ELF-1 (cell line): ENCODE measurements around the gene CXCL12.
A peak's percentile ranks its signal among the peaks of the same experiment; 100 is the strongest.

Experiments used
- DNase-seq: peaks from one replicate; pipeline ENCODE4 v3.0.0-alpha.2; 2016; ENCODE audit warnings: low read depth, low spot score

CXCL12 gene

DNA sequence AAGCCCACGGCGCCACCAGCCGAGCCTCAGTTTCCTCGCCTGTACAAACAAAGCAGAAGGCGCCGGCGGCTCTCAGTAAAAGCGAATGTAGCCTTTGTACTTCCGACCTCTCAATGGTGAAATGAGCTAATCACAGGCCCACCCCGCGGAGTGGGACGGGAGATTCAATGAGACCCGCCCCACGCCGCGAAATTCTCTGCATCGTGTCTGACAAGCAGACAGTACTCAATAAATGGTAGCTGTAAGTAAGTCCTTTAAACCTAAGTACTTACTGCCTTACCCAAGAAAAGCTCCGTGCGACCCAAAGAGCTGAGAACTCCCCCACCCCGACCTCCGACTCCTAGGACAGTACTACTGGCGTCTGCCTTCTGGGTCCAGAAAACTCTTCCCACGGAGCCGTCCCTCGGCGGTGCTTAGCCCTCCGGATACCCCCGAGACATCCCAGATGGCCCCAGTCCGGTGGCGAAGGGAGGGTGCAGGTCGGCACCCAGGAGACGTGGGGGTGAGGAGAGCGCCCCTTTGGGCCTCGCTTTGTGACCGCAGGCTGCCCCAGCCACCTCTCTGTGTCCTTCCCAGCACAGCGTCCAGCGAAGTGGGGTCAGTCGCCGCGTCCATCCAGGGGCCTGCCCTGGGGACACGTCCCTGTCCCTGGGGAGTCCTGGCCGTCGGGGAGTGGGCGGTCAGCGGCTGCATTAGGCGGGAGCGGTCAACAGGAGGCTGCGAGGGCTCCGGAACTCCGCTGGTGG is 972 bp upstream of the CXCL12 start:
- DNase-seq, result peak; percentile 27

GRCh38 chr10:44384601-44385025 is 284 bp downstream of the CXCL12 start:
- peak; percentile 56 for DNase-seq

- peak; percentile 57 for DNase-seq
These were observed 922 bp downstream of the CXCL12 start for GRCh38 chr10:44383749-44384600.

DNA sequence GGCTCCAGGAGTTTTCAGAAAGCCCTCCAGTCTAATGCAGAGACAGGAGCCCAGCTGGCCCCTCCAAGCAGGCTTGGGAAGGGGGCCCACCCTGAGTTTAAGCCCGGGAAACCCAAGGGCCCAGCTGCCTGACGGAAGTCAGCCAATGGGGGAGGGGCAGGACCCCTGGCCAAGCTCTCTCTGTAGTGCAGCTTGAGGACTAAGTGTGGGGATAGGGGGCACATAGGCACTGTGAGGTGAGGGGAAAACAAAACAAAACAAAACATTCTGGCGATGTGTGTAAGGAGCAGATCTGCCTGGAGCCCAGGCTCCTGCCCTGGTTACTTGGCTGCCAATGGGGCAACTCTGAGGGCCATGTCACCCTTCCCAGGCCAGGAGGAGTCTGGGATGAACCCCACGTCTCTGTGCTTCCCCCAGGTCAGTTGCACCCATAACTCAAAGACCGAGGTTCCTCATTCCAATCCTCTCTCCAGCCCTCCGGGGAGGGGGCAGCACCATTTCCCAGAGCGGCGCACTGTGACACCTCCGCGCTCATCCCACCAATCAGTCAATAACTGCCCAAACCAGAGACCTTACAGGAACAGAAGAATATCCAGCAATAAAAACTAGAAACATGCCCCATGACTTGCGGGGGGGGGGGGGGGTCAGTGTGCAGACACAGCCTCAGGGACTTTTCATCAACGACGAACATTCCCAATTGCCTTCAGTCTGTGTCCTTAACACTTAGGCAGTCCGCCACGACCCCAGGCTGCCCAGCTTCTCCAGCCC is 1.7 kb downstream of the CXCL12 start:
- DNase-seq, result peak; percentile 25

DNA sequence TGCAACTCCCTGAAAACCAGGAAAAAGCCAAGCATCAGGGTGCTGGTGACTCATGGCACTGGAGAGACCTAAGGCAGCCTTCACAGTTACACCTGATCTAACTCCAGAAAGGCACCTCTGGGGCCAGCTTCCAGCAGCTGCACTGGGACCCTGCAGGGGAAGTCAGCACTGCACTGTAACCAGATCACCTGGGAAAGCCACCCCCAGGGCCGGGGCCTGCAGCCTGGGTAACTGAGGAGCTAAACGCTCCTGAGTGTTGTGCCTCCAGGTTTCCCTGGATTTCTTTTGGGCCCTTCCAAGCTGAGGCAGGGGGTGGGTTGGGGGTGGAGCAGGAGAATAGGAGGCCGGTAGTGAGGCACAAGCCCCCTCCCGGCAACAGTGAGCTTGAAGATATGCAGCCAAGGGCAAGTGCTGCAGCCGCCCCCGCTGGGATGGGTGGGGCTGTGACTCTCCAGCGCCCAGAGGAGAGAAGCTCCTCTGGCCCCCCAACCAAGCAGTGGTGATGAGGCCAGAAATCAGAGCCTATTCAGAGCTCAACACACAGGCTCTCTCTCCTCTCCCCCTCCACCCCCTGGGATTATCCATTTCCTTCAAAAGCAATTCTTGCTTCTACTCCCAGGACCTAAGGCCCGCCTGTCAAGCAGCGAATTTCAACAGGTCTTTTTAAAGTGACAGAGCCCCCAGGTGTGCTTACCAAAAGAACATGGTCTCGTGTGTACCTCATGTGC is 2.6 kb downstream of the CXCL12 start:
- DNase-seq, result peak; percentile 86

DNA sequence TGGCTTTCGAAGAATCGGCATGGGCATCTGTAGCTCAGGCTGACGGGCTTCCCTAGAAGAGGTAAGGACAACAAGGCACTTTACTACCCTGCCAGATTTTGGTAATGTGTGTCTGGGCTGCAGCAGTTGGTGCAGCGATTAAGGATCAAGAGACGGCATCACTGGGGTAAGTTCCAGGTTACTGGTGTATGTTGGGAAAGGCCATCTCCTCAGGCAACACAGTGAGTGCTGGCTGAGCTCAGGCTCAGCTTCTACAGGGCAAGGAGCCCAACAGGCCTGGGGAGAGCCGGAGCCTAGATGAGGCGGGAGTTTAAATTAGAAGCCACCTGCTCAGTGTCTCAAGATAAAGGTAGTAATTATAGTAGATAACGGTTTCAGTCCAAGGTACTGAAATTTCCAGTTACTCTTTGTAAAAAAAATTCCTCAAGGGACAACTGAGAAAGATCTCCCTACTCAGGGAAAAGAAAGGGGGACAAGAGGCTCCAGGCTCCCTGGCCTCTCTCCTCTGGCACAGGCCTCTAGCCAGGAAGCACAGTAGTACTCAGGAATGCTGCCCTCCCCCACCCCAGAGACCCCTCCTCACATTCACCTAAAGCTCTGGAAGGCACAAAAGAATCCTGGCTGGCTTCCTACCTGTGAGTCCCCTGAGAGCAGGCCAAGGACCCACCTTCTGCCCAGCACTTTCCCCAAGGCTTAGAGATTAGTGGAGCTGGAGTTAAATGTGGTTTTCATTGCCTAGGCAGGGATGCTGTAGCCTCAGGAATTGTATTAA is 3.9 kb downstream of the CXCL12 start:
- DNase-seq, result peak; percentile 45

- no peak for DNase-seq
These were observed 5.0 kb downstream of the CXCL12 start for GRCh38 chr10:44379907-44380306.

DNA sequence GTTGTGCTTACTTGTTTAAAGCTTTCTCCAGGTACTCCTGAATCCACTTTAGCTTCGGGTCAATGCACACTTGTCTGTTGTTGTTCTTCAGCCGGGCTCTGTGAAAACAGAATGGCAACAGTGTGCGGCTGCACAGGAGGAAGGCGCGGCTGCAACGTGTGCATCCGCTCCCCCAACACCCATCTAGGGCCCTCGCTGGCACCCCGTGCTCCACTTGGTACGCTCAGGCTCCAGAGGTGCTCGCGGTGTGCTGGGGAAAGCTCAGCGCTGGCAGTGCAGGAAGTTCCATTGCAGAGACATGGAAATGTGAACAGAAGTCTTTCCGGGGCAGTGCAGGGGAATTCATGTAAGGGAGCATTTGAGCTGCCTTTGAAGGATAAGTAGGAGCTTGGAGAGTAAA is 6.3 kb downstream of the CXCL12 start:
- DNase-seq, result no peak

GRCh38 chr10:44377651-44378310 is 7.1 kb downstream of the CXCL12 start:
- DNase-seq, result no peak

GRCh38 chr10:44376472-44377099 is 8.3 kb downstream of the CXCL12 start:
- DNase-seq, result no peak

DNA sequence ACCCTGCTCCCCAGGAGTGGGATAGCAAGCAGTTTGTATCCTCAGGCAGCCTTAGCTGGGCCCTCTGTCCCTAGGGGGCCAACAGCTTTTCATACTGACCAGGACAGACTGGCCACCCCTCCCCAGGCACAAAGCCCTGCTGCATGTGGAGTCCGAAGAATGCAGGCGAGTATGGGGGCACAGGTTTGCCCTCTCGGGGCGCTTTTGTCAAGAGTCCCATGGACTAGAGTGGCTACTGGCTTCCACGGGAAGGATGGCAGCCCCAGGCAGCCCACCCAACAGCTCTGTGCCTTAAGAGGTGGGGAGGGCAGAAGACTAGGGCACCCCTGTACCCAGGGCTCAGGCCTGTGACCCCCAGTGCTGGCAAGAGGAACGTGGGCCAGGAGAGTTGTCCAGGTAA is 10.7 kb downstream of the CXCL12 start:
- DNase-seq, result no peak

DNA sequence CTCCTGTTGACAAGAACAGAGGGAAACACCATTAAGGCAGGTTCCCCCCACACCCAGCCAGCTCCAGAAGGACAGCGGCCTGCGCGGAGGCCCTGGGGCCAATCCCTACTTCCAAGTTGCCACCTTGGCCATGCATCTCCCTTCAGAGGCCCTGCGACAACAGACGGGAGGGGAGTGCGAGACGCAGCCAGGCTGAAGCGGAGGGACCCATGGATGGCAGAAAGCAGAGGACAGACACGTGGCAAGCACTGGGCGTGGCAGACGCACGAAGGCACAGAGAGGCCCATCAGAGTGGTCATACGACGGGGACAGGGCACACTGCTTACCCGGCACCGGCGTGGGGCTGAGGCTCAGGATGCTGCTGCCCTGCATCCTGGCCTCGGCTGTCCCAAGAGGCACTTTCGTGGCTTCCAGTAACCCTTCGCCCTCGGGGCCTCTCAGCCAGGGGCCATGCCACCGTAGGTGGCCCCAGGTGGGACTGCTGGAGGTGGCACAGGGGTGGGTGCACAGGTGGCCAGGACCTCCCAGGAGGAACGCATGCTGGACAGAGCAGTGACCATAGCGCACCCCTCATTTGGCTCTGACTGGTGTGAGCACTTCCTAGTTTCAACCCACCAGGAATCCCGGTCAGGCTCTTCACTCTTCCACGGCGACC is 11.4 kb downstream of the CXCL12 start:
- DNase-seq, result no peak

DNA sequence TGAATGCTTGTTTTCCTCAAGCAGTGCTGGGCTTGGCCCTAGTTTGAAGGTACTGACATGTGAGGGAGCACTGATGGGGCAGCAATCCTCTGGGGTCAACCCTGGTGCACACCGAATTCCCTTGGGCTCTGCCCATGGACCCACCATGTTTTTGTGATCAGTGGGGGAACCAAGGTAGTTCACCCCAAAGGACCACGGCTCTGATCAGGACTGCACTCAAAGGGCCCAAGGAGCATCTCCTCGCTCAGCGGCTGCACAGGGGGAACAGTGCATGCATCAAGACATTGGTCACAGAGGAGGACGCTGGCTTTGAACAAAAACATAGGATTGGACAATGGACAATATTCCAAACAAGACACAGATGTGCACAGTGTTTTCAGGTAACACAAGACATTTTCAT is 12.7 kb downstream of the CXCL12 start:
- DNase-seq, result no peak

GRCh38 chr10:44370731-44371248 is 14.1 kb downstream of the CXCL12 start:
- peak; percentile 92 for DNase-seq

- no peak for DNase-seq
These were observed 15.0 kb downstream of the CXCL12 start for GRCh38 chr10:44369854-44370253.

GRCh38 chr10:44369296-44369695 is 15.6 kb downstream of the CXCL12 start:
- no peak for DNase-seq

- no peak for DNase-seq
These were observed 16.3 kb downstream of the CXCL12 start for GRCh38 chr10:44368637-44369036.

DNA sequence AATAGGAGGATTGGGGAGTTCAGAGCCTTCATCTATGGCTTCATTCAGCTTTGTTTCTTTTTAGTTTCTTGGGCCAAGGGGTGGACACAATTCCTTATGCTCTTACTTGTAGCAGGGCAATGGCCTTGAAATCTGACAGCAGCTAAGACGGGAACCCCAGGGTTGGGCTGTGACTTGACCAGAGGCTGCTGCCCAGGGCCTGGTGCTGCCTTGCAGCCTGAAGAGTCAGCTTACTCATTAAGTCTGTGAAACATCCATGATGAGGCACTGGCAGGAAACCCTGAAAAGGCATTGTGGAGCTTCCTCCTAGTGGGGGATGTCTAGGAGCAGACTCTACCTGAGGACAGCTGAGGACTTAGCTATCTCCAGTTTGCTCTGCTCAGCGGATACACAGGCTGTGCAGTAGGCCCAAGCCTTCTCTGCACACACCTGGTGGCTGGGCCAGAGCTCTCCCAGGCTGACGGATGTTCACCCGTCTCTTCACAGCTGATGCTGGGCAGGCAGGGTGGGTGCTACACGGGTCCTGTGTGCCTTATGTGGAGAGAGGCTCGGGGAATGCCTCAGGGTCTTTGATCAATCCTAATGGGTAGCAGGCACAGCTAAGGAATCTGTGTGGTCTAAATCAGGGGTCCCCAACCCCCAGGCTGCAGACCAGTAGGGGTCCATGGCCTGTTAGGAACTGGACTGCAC is 17.8 kb downstream of the CXCL12 start:
- no peak for DNase-seq
